GM19193 (cell line): ENCODE data around the gene DOK6.

ENCODE experiments used
- POLR2A ChIP-seq: IDR thresholded peaks from 4 replicates; pipeline ENCODE4 v1.6.1; 2011; ENCODE audit not compliant: insufficient read depth, insufficient read length; ENCODE audit errors: extremely low read depth

DOK6 gene

DNA sequence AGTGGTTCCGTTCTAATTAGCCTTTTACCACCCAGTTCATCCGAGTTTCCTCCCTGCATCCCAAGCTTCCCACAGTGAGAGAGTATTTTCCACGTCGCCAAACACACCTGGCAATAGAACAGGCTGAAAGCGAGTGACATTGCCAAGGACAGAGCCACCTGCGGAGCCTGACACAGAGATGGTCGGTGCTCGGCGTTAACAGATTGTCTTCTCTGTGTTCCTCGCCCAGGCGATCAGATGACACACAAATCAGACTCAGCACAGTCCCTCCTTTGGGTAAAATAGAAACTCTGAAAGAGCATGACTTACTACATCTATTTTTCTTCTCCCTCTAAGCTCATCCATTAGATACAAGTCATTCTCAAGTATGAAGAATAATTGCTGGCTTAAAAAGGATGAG lies 439.3 kb downstream of the DOK6 start:
- no peak for TF ChIP-seq POLR2A

DNA sequence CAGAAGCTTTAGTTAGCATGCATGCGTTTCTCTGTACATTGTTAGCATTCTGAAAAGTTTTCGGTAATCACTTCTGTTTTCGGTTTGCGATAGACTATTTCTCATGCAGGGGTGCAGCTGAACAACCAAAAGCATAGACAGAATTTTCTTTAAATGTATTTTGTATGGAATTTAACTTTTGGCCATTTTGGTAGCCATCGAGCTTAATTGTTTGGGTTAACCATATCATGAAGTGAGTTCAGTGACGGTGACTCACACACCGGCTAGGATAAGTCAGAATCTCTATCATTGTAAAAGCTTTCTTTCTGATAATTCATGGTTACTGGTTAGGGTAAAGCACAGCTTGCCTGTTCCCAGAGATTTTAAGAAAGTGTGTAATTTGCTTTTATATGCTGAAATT lies 439.8 kb downstream of the DOK6 start:
- TF ChIP-seq POLR2A: no peak

GRCh38 chr18:69841117-69841516 lies 440.4 kb downstream of the DOK6 start:
- TF ChIP-seq POLR2A: no peak

DNA sequence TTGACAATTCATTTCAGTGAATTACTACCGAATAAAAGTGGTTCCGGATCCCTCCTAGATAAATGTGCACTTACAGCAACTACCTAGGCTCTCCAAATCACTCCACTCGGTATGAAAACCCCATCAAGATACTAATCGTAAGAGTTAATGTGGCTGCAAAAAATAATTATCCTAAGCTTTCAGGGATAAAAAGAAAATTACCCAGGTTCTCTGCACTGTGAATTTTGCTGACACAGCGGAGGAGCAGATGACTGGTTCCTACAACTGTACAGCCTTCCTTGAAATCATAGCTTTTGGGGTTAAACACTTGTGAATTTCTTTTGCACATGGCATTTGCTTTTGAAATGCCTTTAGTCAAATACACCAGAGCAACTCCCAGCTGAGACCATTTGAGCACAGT lies 442.3 kb downstream of the DOK6 start:
- no peak for TF ChIP-seq POLR2A

- TF ChIP-seq POLR2A: no peak
Observed at GRCh38 chr18:69844656-69845055, 444.0 kb downstream of the DOK6 start.

GRCh38 chr18:69845593-69846506 lies 445.2 kb downstream of the DOK6 start:
- TF ChIP-seq POLR2A: no peak

GRCh38 chr18:69853051-69853450 lies 452.4 kb downstream of the DOK6 start:
- TF ChIP-seq POLR2A: no peak

- no peak for TF ChIP-seq POLR2A
Observed at GRCh38 chr18:69854455-69854854, 453.8 kb downstream of the DOK6 start.

DNA sequence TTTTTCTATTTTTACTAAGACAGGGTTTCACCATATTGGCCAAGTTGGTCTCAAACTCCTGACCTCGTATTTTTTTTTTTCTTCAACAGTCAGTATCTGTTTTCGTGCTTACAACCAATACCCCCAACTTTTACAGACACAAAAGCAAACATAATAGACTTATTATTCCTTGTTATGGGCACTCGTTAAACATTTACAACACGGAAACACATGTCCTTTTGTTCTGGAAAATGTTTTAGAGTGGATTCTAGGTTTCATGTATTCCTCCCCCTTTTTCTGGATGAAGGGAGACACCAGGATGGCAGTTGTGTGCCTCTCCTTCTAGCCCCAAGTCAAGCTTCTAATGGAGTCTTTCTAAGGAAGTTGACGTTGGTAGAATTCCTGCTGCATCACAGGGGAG lies 458.2 kb downstream of the DOK6 start:
- no peak for TF ChIP-seq POLR2A

- no peak for TF ChIP-seq POLR2A
Observed at GRCh38 chr18:69865776-69866175, 465.1 kb downstream of the DOK6 start.

DNA sequence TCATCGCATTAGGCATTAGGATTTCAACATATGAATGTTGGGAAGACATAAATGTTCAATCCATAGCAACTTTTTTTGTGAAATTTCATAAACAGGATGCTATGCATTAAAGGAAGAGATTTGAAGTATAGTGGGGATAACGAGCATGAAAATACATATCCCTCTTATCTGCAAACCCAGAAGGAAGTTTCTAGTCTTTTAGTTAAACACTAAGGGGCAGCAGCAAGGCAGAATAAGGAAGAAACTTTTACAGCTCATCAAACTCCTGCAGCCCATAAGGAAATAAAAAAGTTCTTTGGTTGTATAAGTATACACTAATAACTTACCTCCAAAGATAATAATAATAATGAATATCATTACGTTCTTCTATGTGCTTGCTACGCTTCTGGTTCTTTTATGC lies 465.5 kb downstream of the DOK6 start:
- no peak for TF ChIP-seq POLR2A

GRCh38 chr18:69870736-69871135 lies 470.0 kb downstream of the DOK6 start:
- TF ChIP-seq POLR2A: no peak

GRCh38 chr18:69871363-69871762 lies 470.7 kb downstream of the DOK6 start:
- TF ChIP-seq POLR2A: no peak

GRCh38 chr18:69872661-69873060 lies 472.0 kb downstream of the DOK6 start:
- no peak for TF ChIP-seq POLR2A

DNA sequence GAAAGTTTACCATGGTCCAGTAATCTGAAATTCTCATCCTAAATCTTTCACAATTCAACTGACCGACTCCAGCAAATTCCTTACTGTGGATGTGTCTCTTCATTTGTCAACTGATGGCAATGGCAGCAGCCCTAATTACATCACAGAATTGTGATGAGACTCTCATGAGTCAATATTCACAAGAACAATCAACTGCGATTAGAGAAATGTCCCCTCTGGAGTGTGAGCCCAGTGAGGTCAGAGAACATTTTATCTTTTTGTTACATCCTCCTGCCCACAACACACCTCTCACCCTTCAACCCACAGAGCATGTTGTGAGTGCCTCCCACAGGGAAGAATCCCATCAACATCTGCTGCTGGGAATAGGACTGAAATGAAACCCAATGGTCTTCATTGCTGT lies 473.4 kb downstream of the DOK6 start:
- TF ChIP-seq POLR2A: no peak

DNA sequence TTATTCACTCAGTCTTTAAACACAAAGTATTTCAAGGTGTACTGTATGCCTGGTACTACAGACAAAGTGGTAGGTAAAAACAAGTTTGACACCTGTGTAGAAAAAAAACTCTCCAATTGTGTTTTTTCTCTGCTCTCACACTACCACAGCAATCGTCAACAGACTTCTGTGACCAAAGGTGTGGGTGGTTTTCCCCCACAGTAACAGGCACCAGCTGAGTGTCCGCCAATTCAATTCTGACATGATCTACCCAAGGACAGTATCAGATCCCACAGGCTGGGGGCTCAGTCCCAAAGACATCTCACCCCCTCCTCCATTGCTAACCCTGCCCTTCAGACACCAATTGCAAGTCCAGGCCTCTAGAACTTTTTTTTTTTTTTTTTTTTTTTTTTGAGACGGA lies 475.8 kb downstream of the DOK6 start:
- TF ChIP-seq POLR2A: no peak
